GM23338 (cell line): ENCODE results near the gene TTC12. TPM values are rescaled to one million over a fixed set of nuclear protein-coding genes. Genes with fewer than 3 reads are reported as not detected.
"Not testable (repeated sequence)": the region's sequence is repeated elsewhere in the genome, so short reads cannot be mapped to it uniquely, and the experiment has no call there.

ENCODE experiments used
- ATAC-seq: fragments of 200-7000 bp; cut with Tn5 transposase; 3 replicates; pipeline ENCODE4 v1.9.1; 2020
- DNase-seq: peaks from one replicate; pipeline ENCODE4 v3.0.0-alpha.2; 2015; ENCODE audit warnings: low spot score
- H2AFZ ChIP-seq: fragments of 200-600 bp; sonication (generic); 2 replicates; pipeline ENCODE4 v1.8.0; 2016; ENCODE audit warnings: antibody characterized with exemption, mild to moderate bottlenecking, moderate library complexity
- H3F3A ChIP-seq: fragments of 200-600 bp; sonication (generic); replicated peaks from 2 replicates; pipeline ENCODE4 v1.8.0; 2017; ENCODE audit warnings: antibody characterized with exemption, mixed run types, low read depth
- H3K27ac ChIP-seq: fragments of 200-600 bp; sonication (generic); 2 replicates; pipeline ENCODE4 v1.6.1; 2016; ENCODE audit warnings: low read depth
- H3K27me3 ChIP-seq: fragments of 200-600 bp; sonication (generic); 2 replicates; pipeline ENCODE4 v1.8.0; 2016; ENCODE audit warnings: mild to moderate bottlenecking, mixed run types, moderate library complexity; ENCODE audit not compliant: insufficient read depth
- H3K36me3 ChIP-seq: fragments of 200-600 bp; sonication (generic); 2 replicates; pipeline ENCODE4 v1.8.0; 2016; ENCODE audit warnings: mild to moderate bottlenecking; ENCODE audit not compliant: insufficient read depth
- H3K4me1 ChIP-seq: fragments of 200-600 bp; sonication (generic); 2 replicates; pipeline ENCODE4 v1.8.0; 2016; ENCODE audit warnings: mild to moderate bottlenecking, moderate library complexity; ENCODE audit not compliant: insufficient read depth
- H3K4me2 ChIP-seq: fragments of 200-600 bp; sonication (generic); 2 replicates; pipeline ENCODE4 v1.7.1; 2017; ENCODE audit warnings: mixed run types
- H3K4me3 ChIP-seq: fragments of 200-600 bp; sonication (generic); 2 replicates; pipeline ENCODE4 v1.6.1; 2016; ENCODE audit warnings: mixed run types
- H3K79me2 ChIP-seq: fragments of 200-600 bp; sonication (generic); replicated peaks from 2 replicates; pipeline ENCODE4 v1.8.0; 2017; ENCODE audit warnings: mild to moderate bottlenecking; ENCODE audit not compliant: insufficient read depth
- H3K9me2 ChIP-seq: fragments of 200-600 bp; sonication (generic); 2 replicates; pipeline ENCODE4 v1.8.0; 2017; ENCODE audit not compliant: insufficient read depth
- H4K20me1 ChIP-seq: fragments of 200-600 bp; sonication (generic); replicated peaks from 2 replicates; pipeline ENCODE4 v1.8.0; 2017; ENCODE audit warnings: mild to moderate bottlenecking; ENCODE audit not compliant: insufficient read depth
- H3K27ac Mint-ChIP-seq: 2 replicates; pipeline ENCODE4 v1.8.0; 2020; ENCODE audit warnings: inconsistent platforms, mild to moderate bottlenecking, moderate library complexity, mixed read lengths
- H3K27me3 Mint-ChIP-seq: 3 replicates; pipeline ENCODE4 v1.8.0; 2022; ENCODE audit warnings: low read depth, mild to moderate bottlenecking, moderate library complexity, mixed read lengths, inconsistent platforms; ENCODE audit not compliant: insufficient read depth, poor library complexity
- H3K36me3 Mint-ChIP-seq: 3 replicates; pipeline ENCODE4 v1.8.0; 2021; ENCODE audit warnings: low read depth, mild to moderate bottlenecking, inconsistent platforms, moderate library complexity, mixed read lengths
- H3K4me1 Mint-ChIP-seq: 3 replicates; pipeline ENCODE4 v1.8.0; 2020; ENCODE audit warnings: mild to moderate bottlenecking, inconsistent platforms, mixed read lengths
- H3K4me3 Mint-ChIP-seq: 3 replicates; pipeline ENCODE4 v1.8.0; 2021; ENCODE audit warnings: moderate library complexity, mild to moderate bottlenecking, inconsistent platforms, mixed read lengths
- H3K9me3 Mint-ChIP-seq: 3 replicates; pipeline ENCODE4 v1.8.0; 2020; ENCODE audit warnings: moderate library complexity, mild to moderate bottlenecking, inconsistent platforms, mixed read lengths
- CREB1 ChIP-seq: fragments of 250-450 bp; sonication (Bioruptor Pico); IDR thresholded peaks from 2 replicates; pipeline ENCODE4 v1.5.0; 2020; ENCODE audit warnings: low read depth, mild to moderate bottlenecking, moderate library complexity
- EZH2 ChIP-seq: fragments of 200-600 bp; sonication (generic); IDR thresholded peaks from one replicate; pipeline ENCODE4 v1.8.0; 2017; ENCODE audit warnings: antibody characterized with exemption, mild to moderate bottlenecking, low read depth; ENCODE audit not compliant: unreplicated experiment
- EZH2phosphoT487 ChIP-seq: fragments of 200-600 bp; sonication (generic); IDR thresholded peaks from one replicate; pipeline ENCODE4 v1.8.1; 2018; ENCODE audit warnings: antibody characterized with exemption; ENCODE audit not compliant: unreplicated experiment
- JUNB ChIP-seq: IDR thresholded peaks from one replicate; pipeline ENCODE4 v1.6.1; 2016; ENCODE audit warnings: antibody characterized with exemption; ENCODE audit not compliant: unreplicated experiment
- POLR2AphosphoS5 ChIP-seq: IDR thresholded peaks from 2 replicates; pipeline ENCODE4 v1.6.1; 2016; ENCODE audit warnings: antibody characterized with exemption, low read depth
- STAT1 ChIP-seq: IDR thresholded peaks from one replicate; pipeline ENCODE4 v1.6.1; 2016; ENCODE audit warnings: antibody characterized with exemption; ENCODE audit not compliant: unreplicated experiment
- ZNF331 ChIP-seq: fragments of 250-450 bp; sonication (Bioruptor Pico); IDR thresholded peaks from 2 replicates; pipeline ENCODE4 v1.5.0; 2020; ENCODE audit warnings: low read depth, mild to moderate bottlenecking, moderate library complexity
- polyA plus RNA-seq: library from polyadenylated mRNA; unstranded; fragments of >200 nt; fragmentation: Nextera tagmentation; extraction: Ambion mirVana; gene quantifications from 2 replicates; pipeline ENCODE4 v1.2.1, GENCODE V29; 2016
- total RNA-seq: library from RNA; depleted of rRNA; stranded (reverse); fragments of >200 nt; shearing (Covaris generic); gene quantifications from 2 replicates; pipeline ENCODE4 v1.2.3, GENCODE V29; 2014
- TF ChIP-seq, protein P1 (sequence below): fragments of 250-450 bp; sonication (Bioruptor Pico); IDR thresholded peaks from 2 replicates; pipeline ENCODE4 v1.5.0; 2020; ENCODE audit warnings: mild to moderate bottlenecking, moderate library complexity
- TF ChIP-seq, protein P2 (sequence below): IDR thresholded peaks from one replicate; pipeline ENCODE4 v1.6.1; 2018; ENCODE audit warnings: antibody characterized with exemption; ENCODE audit not compliant: unreplicated experiment

TTC12 gene
- total and polyA plus RNA-seq, 2 experiments from 2014 or later, result 3.4 to 12.5 TPM

DNA sequence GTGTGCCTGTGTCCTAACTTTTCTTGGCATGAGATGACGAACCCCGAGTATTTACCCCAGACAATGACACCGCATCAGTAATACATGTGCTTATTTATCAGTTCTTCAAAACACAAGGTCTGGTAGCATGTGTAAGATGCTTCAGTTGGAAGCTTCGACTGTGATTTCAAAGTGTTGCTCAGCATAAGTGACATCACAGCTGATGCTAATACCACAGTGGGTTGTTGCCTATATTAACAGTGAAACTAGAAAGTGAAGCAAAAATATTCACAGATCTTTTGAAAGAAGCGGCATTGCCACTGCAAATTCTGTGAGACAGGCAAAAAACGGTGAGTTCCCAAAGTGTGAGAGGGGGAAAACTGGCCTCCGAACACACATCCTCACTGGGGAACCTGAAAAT lies 18.4 kb upstream of the TTC12 start (continued):
- TF ChIP-seq, protein P1, sequence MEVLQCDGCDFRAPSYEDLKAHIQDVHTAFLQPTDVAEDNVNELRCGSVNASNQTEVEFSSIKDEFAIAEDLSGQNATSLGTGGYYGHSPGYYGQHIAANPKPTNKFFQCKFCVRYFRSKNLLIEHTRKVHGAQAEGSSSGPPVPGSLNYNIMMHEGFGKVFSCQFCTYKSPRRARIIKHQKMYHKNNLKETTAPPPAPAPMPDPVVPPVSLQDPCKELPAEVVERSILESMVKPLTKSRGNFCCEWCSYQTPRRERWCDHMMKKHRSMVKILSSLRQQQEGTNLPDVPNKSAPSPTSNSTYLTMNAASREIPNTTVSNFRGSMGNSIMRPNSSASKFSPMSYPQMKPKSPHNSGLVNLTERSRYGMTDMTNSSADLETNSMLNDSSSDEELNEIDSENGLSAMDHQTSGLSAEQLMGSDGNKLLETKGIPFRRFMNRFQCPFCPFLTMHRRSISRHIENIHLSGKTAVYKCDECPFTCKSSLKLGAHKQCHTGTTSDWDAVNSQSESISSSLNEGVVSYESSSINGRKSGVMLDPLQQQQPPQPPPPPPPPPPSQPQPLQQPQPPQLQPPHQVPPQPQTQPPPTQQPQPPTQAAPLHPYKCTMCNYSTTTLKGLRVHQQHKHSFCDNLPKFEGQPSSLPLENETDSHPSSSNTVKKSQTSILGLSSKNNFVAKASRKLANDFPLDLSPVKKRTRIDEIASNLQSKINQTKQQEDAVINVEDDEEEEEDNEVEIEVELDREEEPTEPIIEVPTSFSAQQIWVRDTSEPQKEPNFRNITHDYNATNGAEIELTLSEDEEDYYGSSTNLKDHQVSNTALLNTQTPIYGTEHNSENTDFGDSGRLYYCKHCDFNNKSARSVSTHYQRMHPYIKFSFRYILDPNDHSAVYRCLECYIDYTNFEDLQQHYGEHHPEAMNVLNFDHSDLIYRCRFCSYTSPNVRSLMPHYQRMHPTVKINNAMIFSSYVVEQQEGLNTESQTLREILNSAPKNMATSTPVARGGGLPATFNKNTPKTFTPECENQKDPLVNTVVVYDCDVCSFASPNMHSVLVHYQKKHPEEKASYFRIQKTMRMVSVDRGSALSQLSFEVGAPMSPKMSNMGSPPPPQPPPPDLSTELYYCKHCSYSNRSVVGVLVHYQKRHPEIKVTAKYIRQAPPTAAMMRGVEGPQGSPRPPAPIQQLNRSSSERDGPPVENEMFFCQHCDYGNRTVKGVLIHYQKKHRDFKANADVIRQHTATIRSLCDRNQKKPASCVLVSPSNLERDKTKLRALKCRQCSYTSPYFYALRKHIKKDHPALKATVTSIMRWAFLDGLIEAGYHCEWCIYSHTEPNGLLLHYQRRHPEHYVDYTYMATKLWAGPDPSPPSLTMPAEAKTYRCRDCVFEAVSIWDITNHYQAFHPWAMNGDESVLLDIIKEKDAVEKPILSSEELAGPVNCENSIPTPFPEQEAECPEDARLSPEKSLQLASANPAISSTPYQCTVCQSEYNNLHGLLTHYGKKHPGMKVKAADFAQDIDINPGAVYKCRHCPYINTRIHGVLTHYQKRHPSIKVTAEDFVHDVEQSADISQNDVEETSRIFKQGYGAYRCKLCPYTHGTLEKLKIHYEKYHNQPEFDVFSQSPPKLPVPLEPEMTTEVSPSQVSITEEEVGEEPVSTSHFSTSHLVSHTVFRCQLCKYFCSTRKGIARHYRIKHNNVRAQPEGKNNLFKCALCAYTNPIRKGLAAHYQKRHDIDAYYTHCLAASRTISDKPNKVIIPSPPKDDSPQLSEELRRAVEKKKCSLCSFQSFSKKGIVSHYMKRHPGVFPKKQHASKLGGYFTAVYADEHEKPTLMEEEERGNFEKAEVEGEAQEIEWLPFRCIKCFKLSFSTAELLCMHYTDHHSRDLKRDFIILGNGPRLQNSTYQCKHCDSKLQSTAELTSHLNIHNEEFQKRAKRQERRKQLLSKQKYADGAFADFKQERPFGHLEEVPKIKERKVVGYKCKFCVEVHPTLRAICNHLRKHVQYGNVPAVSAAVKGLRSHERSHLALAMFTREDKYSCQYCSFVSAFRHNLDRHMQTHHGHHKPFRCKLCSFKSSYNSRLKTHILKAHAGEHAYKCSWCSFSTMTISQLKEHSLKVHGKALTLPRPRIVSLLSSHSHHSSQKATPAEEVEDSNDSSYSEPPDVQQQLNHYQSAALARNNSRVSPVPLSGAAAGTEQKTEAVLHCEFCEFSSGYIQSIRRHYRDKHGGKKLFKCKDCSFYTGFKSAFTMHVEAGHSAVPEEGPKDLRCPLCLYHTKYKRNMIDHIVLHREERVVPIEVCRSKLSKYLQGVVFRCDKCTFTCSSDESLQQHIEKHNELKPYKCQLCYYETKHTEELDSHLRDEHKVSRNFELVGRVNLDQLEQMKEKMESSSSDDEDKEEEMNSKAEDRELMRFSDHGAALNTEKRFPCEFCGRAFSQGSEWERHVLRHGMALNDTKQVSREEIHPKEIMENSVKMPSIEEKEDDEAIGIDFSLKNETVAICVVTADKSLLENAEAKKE (CRISPR knock-in tag), result no peak
- TF ChIP-seq STAT1 (no peak), JUNB (no peak), CREB1 (CRISPR knock-in tag) (no peak), ZNF331 (CRISPR knock-in tag) (no peak), EZH2 (no peak)

DNA sequence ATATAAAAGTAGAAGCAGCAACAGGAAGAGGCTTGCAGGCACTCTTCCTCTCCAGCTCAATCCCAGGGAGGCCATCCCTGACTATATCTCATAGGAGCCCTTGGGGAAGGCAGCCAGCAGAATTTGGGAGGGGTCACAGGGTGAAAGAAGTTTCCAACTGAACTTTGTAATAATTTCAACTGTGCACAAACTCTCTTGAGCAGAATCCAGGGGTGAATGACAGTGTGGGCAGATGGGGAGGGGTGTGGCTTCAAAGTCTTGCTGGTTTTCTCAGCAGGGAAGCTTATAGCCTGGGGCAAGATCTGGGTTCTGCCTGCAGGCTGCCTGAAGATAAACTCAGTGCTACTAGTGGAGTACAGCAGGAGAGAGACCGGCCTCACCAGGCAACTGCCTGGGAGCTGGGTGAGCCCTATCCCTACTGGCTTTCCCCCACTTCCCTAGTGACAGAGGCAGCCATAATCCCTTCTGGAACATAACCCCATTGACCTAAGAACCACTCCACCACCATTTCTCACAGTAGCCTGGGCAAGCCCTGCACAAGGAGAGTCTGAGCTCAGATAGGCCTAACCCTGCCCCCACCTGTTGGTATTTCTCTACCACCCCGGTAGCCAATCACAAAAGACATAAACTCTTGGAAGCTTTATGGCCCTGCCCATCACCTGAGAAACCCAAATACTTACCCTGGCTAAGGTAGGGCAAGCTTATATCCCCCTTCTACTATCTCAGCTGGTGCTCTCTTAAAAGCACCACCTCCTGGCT lies 17.8 kb upstream of the TTC12 start:
- Histone ChIP-seq H3K9me2 (0 out of 2 replicates have a peak, but pooled peaks cover 7% of the 10 kb centered on the region), H3K4me1 (peaks cover 14% of the 10 kb centered on the region; the same call in 1 of the 2 replicates), H3K4me2 (0 out of 2 replicates have a peak overlapping the region, but pooled peaks have one; percentile 19), H3F3A (no peaks in the 10 kb centered on the region), H3K27ac (no peak overlapping the region), H3K27me3 (no peaks in the 10 kb centered on the region), H4K20me1 (no peaks in the 10 kb centered on the region), H3K4me3 (no peak overlapping the region), H2AFZ (peak overlapping the region; percentile 43), H3K79me2 (no peaks in the 10 kb centered on the region), H3K36me3 (no peaks in the 10 kb centered on the region)
- Mint-ChIP-seq H3K36me3 (no peaks in the 10 kb centered on the region), H3K27me3 (no peaks in the 10 kb centered on the region), H3K9me3 (no peaks in the 10 kb centered on the region), H3K4me1 (peaks cover 15% of the 10 kb centered on the region), H3K27ac (no peak overlapping the region), H3K4me3 (no peak overlapping the region)
- peak; percentile 19 for DNase-seq
- peak; percentile 66 for ATAC-seq
- TF ChIP-seq EZH2phosphoT487 (no peak), POLR2AphosphoS5 (no peak)
- TF ChIP-seq, protein P2, sequence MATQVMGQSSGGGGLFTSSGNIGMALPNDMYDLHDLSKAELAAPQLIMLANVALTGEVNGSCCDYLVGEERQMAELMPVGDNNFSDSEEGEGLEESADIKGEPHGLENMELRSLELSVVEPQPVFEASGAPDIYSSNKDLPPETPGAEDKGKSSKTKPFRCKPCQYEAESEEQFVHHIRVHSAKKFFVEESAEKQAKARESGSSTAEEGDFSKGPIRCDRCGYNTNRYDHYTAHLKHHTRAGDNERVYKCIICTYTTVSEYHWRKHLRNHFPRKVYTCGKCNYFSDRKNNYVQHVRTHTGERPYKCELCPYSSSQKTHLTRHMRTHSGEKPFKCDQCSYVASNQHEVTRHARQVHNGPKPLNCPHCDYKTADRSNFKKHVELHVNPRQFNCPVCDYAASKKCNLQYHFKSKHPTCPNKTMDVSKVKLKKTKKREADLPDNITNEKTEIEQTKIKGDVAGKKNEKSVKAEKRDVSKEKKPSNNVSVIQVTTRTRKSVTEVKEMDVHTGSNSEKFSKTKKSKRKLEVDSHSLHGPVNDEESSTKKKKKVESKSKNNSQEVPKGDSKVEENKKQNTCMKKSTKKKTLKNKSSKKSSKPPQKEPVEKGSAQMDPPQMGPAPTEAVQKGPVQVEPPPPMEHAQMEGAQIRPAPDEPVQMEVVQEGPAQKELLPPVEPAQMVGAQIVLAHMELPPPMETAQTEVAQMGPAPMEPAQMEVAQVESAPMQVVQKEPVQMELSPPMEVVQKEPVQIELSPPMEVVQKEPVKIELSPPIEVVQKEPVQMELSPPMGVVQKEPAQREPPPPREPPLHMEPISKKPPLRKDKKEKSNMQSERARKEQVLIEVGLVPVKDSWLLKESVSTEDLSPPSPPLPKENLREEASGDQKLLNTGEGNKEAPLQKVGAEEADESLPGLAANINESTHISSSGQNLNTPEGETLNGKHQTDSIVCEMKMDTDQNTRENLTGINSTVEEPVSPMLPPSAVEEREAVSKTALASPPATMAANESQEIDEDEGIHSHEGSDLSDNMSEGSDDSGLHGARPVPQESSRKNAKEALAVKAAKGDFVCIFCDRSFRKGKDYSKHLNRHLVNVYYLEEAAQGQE, result no peak

DNA sequence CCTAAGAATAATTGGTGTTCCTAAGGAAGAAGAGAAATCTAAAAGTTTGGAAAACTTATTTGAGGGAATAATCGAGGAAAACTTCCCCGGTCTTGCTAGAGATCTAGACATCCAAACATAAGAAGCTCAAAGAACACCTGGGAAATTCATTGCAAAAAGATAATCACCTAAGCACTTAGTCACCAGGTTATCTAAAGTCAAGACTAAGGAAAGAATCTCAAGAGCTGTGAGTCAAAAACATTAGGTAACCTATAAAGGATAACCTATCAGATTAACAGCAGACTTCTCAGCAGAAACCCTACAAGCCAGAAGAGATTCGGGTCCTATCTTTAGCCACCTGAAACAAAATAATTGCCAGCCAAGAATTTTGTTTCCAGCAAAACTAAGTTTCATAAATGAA lies 15.9 kb upstream of the TTC12 start:
- H3K9me3 Mint-ChIP-seq, H2AFZ ChIP-seq, H3K27me3 Mint-ChIP-seq, ATAC-seq, H3K79me2 ChIP-seq, H3K4me3 Mint-ChIP-seq, H3K27ac Mint-ChIP-seq, H3K4me3 ChIP-seq, H3K27ac ChIP-seq, H3K36me3 Mint-ChIP-seq, H3K9me2 ChIP-seq, H3K27me3 ChIP-seq, H3F3A ChIP-seq, DNase-seq, H4K20me1 ChIP-seq, H3K4me2 ChIP-seq, H3K36me3 ChIP-seq: not testable (repeated sequence)
- peaks cover 14% of the 10 kb centered on the region; the same call in 1 of the 2 replicates for H3K4me1 ChIP-seq
- H3K4me1 Mint-ChIP-seq, result peaks cover 13% of the 10 kb centered on the region
